Activated gamma-delta T cell (primary cell): ENCODE data around the gene SPACA4.

Experiments used
- DNase-seq: peaks from one replicate; lab custom pipeline; 2025; lab: John Stamatoyannopoulos, UW

The SPACA4 gene

GRCh38 chr19:48651683-48652048 is 45.1 kb downstream of the SPACA4 start:
- no peak for DNase-seq

- no peak for DNase-seq
Measured at GRCh38 chr19:48654299-48655059, 47.9 kb downstream of the SPACA4 start.

- no peak for DNase-seq
Measured at GRCh38 chr19:48656840-48657474, 50.4 kb downstream of the SPACA4 start.
